ENCODE data around the gene STK35.

DNA sequence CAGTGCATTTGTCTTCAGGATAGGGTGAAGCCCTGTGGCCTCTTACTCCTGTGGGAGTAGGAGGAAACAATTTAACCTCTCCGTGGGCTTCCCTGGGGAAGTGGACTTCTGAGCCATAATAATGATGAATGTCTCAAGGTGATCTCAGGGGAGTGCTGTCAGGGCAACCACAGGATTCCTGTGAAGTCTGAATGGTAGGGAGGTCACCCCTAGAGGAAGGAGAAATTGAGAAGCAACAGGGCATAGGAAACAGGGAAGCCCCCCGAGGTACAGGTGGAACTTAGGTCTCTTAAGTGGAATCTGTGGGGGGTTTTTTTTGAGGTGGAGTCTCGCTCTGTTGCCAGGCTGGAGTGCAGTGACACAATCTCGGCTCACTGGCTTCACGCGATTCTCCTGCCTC lies 26.9 kb downstream of the STK35 start:
- TF ChIP-seq, protein P1, sequence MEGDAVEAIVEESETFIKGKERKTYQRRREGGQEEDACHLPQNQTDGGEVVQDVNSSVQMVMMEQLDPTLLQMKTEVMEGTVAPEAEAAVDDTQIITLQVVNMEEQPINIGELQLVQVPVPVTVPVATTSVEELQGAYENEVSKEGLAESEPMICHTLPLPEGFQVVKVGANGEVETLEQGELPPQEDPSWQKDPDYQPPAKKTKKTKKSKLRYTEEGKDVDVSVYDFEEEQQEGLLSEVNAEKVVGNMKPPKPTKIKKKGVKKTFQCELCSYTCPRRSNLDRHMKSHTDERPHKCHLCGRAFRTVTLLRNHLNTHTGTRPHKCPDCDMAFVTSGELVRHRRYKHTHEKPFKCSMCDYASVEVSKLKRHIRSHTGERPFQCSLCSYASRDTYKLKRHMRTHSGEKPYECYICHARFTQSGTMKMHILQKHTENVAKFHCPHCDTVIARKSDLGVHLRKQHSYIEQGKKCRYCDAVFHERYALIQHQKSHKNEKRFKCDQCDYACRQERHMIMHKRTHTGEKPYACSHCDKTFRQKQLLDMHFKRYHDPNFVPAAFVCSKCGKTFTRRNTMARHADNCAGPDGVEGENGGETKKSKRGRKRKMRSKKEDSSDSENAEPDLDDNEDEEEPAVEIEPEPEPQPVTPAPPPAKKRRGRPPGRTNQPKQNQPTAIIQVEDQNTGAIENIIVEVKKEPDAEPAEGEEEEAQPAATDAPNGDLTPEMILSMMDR (IDR thresholded peaks at IDR 0.05) = no peak
- no peak for TF ChIP-seq EZH2 (IDR thresholded peaks at IDR 0.05)
